GM12801 (cell line): Measurements from ENCODE around the gene ANKRD42.

ENCODE experiments used
- CTCF ChIP-seq: IDR thresholded peaks from one replicate; pipeline ENCODE4 v1.5.1; 2011; ENCODE audit warnings: control low read depth; ENCODE audit not compliant: insufficient read length; ENCODE audit errors: extremely low read depth

The ANKRD42 gene

GRCh38 chr11:83194281-83195142 lies 1.0 kb downstream of the ANKRD42 start:
- TF ChIP-seq CTCF: no peak

- TF ChIP-seq CTCF: no peak
Measured at GRCh38 chr11:83195143-83195466, 1.6 kb downstream of the ANKRD42 start.

- no peak for TF ChIP-seq CTCF
Measured at GRCh38 chr11:83195649-83196048, 2.1 kb downstream of the ANKRD42 start.

- TF ChIP-seq CTCF: no peak
Measured at GRCh38 chr11:83200035-83200434, 6.5 kb downstream of the ANKRD42 start.

- no peak for TF ChIP-seq CTCF
Measured at GRCh38 chr11:83205608-83206185, 12.2 kb downstream of the ANKRD42 start.

GRCh38 chr11:83206221-83206620 lies 12.7 kb downstream of the ANKRD42 start:
- no peak for TF ChIP-seq CTCF

- TF ChIP-seq CTCF: no peak
Measured at GRCh38 chr11:83219095-83219494, 25.6 kb downstream of the ANKRD42 start.
